Neural crest cell (in vitro differentiated cells): ENCODE results near the gene OR4K14. TPM values are rescaled to one million over a fixed set of nuclear protein-coding genes. Genes with fewer than 3 reads are reported as not detected.

Experiments used
- DNase-seq: peaks from one replicate; pipeline ENCODE4 v3.0.0; 2021; ENCODE audit warnings: low read depth, mixed read lengths, low spot score
- H3K27ac Mint-ChIP-seq: one replicate; pipeline ENCODE4 v1.8.0; 2021; ENCODE audit warnings: mild to moderate bottlenecking, mixed read lengths; ENCODE audit not compliant: unreplicated experiment
- H3K27me3 Mint-ChIP-seq: 2 replicates; pipeline ENCODE4 v1.8.0; 2021; ENCODE audit warnings: low read depth, mild to moderate bottlenecking, mixed read lengths
- H3K36me3 Mint-ChIP-seq: 2 replicates; pipeline ENCODE4 v1.8.0; 2021; ENCODE audit warnings: low read depth, mild to moderate bottlenecking, mixed read lengths
- H3K4me1 Mint-ChIP-seq: 2 replicates; pipeline ENCODE4 v1.8.0; 2021; ENCODE audit warnings: mixed read lengths
- H3K4me3 Mint-ChIP-seq: one replicate; pipeline ENCODE4 v1.8.0; 2021; ENCODE audit warnings: mild to moderate bottlenecking, mixed read lengths
- H3K9me3 Mint-ChIP-seq: 2 replicates; pipeline ENCODE4 v1.8.0; 2021; ENCODE audit warnings: mixed read lengths
- total RNA-seq: library from RNA; stranded (reverse); gene quantifications from 2 replicates; pipeline ENCODE4 v1.2.1, GENCODE V29; 2021
- TF ChIP-seq, protein P1 (sequence below): fragments of 200-600 bp; sonication (generic); conservative IDR thresholded peaks from 2 replicates; pipeline ENCODE4 v1.5.0; 2021; ENCODE audit warnings: antibody characterized with exemption, mild to moderate bottlenecking

OR4K14 gene
- total RNA-seq, 1 donor from 2014 or later: not detected

DNA sequence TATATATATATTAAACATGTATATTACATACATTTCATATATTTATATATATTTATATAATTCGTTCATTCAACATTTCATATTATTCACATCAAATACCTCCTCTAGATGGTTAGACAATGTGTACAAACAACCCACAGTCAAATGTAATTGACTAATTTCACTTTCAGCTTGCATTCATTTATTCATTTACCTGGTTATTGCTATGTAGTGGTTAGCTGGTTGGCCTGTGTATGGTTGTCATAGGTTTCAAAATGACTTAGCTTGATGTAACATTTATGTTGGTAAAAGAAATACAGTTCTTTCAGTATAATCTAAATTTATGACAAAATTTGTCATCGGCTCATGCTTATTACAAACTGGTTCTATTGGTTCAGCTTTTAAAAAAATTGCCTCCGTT, 16.3 kb upstream of the OR4K14 start:
- DNase-seq: no peak
- Mint-ChIP-seq H3K9me3 (peaks cover 7% of the 10 kb centered on the region), H3K4me3 (no peak overlapping the region), H3K27me3 (no peaks in the 10 kb centered on the region), H3K27ac (no peak overlapping the region), H3K4me1 (no peaks in the 10 kb centered on the region), H3K36me3 (peaks cover 5% of the 10 kb centered on the region)
- TF ChIP-seq, protein P1, sequence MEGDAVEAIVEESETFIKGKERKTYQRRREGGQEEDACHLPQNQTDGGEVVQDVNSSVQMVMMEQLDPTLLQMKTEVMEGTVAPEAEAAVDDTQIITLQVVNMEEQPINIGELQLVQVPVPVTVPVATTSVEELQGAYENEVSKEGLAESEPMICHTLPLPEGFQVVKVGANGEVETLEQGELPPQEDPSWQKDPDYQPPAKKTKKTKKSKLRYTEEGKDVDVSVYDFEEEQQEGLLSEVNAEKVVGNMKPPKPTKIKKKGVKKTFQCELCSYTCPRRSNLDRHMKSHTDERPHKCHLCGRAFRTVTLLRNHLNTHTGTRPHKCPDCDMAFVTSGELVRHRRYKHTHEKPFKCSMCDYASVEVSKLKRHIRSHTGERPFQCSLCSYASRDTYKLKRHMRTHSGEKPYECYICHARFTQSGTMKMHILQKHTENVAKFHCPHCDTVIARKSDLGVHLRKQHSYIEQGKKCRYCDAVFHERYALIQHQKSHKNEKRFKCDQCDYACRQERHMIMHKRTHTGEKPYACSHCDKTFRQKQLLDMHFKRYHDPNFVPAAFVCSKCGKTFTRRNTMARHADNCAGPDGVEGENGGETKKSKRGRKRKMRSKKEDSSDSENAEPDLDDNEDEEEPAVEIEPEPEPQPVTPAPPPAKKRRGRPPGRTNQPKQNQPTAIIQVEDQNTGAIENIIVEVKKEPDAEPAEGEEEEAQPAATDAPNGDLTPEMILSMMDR: no peak

DNA sequence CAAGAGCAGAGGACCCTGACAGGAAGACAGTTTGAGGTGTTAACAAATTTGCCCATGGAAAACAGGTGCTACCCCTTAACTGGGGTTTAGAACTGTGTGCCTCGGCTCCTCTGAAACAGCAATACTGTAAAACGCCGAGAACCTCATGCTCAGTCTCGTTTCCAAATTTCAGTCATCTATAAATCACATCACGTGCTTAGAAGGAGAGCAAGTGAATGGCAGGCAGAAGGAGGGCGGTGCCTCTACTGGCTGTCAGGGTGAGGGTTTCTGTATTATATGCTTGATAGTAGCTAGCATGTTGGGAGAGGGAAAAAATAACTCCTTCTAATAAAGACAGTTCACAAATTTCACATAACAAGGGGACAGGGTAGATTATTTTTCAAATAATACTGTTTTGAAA, 12.0 kb upstream of the OR4K14 start:
- Mint-ChIP-seq H3K4me3 (no peak overlapping the region), H3K4me1 (no peaks in the 10 kb centered on the region), H3K27ac (no peak overlapping the region), H3K27me3 (no peaks in the 10 kb centered on the region), H3K9me3 (peaks cover 7% of the 10 kb centered on the region), H3K36me3 (peaks cover 5% of the 10 kb centered on the region)
- no peak for DNase-seq
- TF ChIP-seq, protein P1: no peak

DNA sequence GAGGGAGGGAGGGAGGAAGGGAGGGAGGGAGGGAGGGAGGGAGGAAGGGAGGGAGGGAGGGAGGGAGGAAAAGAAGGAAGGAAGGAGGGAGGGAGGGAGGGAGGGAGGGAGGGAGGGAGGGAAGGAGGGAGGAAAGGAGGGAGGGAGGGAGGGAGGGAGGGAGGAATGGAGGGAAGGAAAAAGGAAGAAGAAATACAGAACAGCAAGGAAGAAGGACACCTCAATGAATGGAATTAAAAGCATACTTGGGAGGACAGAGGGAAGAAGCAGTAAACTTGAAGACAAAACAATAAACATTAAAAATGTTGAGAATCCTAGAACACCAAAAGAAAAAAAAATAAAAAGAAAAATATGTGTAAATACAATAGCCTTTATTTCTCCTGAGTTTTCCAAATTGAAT, 11.0 kb downstream of the OR4K14 start:
- Mint-ChIP-seq H3K4me3 (no peak overlapping the region), H3K27ac (no peak overlapping the region), H3K9me3 (peaks cover 16% of the 10 kb centered on the region), H3K4me1 (no peaks in the 10 kb centered on the region), H3K36me3 (no peaks in the 10 kb centered on the region), H3K27me3 (no peaks in the 10 kb centered on the region)
- no peak for DNase-seq
- TF ChIP-seq, protein P1: no peak

DNA sequence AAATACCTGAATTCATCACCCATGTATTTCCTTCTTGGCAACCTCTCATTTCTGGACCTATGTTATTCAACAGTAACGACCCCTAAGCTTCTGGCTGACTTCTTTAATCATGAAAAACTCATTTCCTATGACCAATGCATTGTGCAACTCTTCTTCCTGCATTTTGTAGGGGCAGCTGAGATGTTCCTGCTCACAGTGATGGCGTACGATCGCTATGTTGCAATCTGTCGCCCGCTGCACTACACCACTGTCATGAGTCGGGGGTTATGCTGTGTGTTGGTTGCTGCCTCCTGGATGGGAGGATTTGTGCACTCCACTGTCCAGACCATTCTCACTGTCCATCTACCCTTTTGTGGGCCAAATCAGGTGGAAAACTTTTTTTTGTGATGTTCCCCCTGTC, 16.8 kb downstream of the OR4K14 start:
- Mint-ChIP-seq H3K27me3 (no peaks in the 10 kb centered on the region), H3K4me1 (no peaks in the 10 kb centered on the region), H3K9me3 (peaks cover 21% of the 10 kb centered on the region), H3K36me3 (no peaks in the 10 kb centered on the region), H3K27ac (no peak overlapping the region), H3K4me3 (no peak overlapping the region)
- TF ChIP-seq, protein P1: no peak
- DNase-seq: no peak

DNA sequence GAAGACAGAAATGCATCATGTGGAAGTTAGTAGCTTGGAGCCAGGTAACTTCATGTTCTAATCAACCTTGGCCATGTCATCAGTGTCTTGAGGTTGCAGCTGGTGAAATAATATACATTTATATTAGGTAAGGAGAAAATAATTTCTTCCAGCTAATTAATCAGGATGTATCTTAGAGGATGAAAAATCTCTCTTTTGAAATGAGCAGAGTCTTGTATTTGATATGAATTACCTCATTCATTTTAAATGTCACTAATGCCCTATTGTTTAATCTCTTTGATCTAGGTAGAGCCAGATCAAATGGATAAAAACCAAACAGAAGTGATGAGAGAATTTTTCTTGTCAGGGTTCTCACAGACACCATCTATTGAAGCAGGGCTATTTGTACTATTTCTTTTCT, 17.2 kb downstream of the OR4K14 start, which contains the start of gene OR4Q2:
Gene OR4Q2, plus strand, starts transcription at position 301 of the 400 bp plus-strand sequence.
- Mint-ChIP-seq H3K36me3 (no peaks in the 10 kb centered on the region), H3K9me3 (peaks cover 21% of the 10 kb centered on the region), H3K27me3 (no peaks in the 10 kb centered on the region), H3K4me1 (no peaks in the 10 kb centered on the region), H3K27ac (no peak within 1 kb of the TSS), H3K4me3 (no peak within 1 kb of the TSS)
- TF ChIP-seq, protein P1: no peak
- no peak for DNase-seq

DNA sequence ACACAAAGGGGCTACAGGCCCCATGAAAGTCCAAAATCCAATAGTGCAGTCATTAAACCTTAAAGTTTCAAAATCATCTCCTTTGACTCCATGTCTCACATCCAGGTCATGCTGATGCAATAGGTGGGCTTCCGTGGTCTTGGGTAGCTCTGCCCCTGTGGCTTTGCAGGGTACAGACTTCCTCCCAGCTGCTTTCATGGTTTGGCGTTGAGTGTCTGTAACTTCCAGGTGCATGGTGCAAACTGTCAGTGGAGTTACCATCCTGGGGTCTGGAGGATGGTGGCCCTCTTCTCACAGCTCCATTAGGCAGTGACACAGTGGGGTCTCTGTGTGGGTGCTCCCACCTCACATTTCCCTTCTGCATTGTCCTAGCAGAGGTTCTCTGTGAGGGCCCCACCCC, 25.7 kb downstream of the OR4K14 start:
- Mint-ChIP-seq H3K4me1 (no peaks in the 10 kb centered on the region), H3K36me3 (no peaks in the 10 kb centered on the region)

More for the DNA sequence above, 25.7 kb downstream of the OR4K14 start:
- DNase-seq: no peak
- no peak overlapping the region for H3K27ac Mint-ChIP-seq
- no peak overlapping the region for H3K4me3 Mint-ChIP-seq
- peaks cover 34% of the 10 kb centered on the region for H3K9me3 Mint-ChIP-seq
- TF ChIP-seq, protein P1: no peak
- H3K27me3 Mint-ChIP-seq: no peaks in the 10 kb centered on the region
